H1 (cell line): ENCODE data around the gene GTPBP6. TPM values are rescaled to one million over a fixed set of nuclear protein-coding genes. Genes with fewer than 3 reads are reported as not detected.

Source experiments
- CTCF ChIA-PET: fragments of 300-600 bp; sonication (Branson Sonifier 250); formaldehyde crosslinking; loops from one replicate; lab custom pipeline; 2021; ENCODE audit not compliant: partially characterized antibody; lab: Charles Lee
- POLR2A ChIA-PET: fragments of 300-600 bp; sonication (Branson Sonifier 250); formaldehyde crosslinking; loops from one replicate; lab custom pipeline; 2021; ENCODE audit warnings: inconsistent platforms; ENCODE audit not compliant: partially characterized antibody; lab: Charles Lee
- DNase-seq, 2 experiments: peaks; one replicate each; pipeline versions ENCODE4 v3.0.0 to v3.0.0-alpha.2; 2010 to 2022; ENCODE audit warnings: low spot score in 2 of 2, low read depth in 1 of 2, mixed read lengths in 1 of 2
- FAIRE-seq: peaks from 2 replicates; lab custom pipeline; 2011; peaks lifted over from hg19 to GRCh38; lab: Jason Lieb, UNC
- H2AFZ ChIP-seq: 2 replicates; pipeline ENCODE4 v1.8.1; 2012; ENCODE audit warnings: low read length, inconsistent platforms
- H2AK5ac ChIP-seq: 2 replicates; pipeline ENCODE4 v1.6.1; 2013; ENCODE audit warnings: low read depth, low read length
- H2BK120ac ChIP-seq: replicated peaks from 2 replicates; pipeline ENCODE3; 2013; ENCODE audit warnings: low read depth, low read length, inconsistent platforms
- H2BK12ac ChIP-seq: 2 replicates; pipeline ENCODE4 v1.6.1; 2013; ENCODE audit warnings: low read depth, low read length
- H2BK15ac ChIP-seq: 2 replicates; pipeline ENCODE4 v1.6.1; 2013; ENCODE audit warnings: low read length
- H2BK20ac ChIP-seq: 2 replicates; pipeline ENCODE4 v1.6.1; 2013; ENCODE audit warnings: low read length
- H2BK5ac ChIP-seq: 2 replicates; pipeline ENCODE4 v1.6.1; 2013; ENCODE audit warnings: low read depth, low read length
- H3K14ac ChIP-seq: 2 replicates; pipeline ENCODE4 v1.6.1; 2013; ENCODE audit warnings: inconsistent platforms; ENCODE audit not compliant: insufficient read length
- H3K18ac ChIP-seq: 2 replicates; pipeline ENCODE4 v1.6.1; 2013; ENCODE audit warnings: low read length; ENCODE audit errors: extremely low read depth
- H3K23ac ChIP-seq: 2 replicates; pipeline ENCODE4 v1.6.1; 2013; ENCODE audit warnings: inconsistent platforms; ENCODE audit not compliant: insufficient read length
- H3K23me2 ChIP-seq: 2 replicates; pipeline ENCODE4 v1.6.1; 2013; ENCODE audit warnings: low read depth, low read length
- H3K27ac ChIP-seq: 2 replicates; pipeline ENCODE4 v1.6.1; 2011; ENCODE audit warnings: low read depth, low read length, inconsistent platforms
- H3K27me3 ChIP-seq, 4 experiments: replicated peaks in 1 of 4; 1 replicate in 1 of 4; 2 replicates in 3 of 4; pipeline versions ENCODE4 v1.6.1 to v1.8.1; 2011 to 2013; ENCODE audit warnings: low read length in 3 of 4, mild to moderate bottlenecking in 3 of 4, inconsistent platforms in 2 of 4, mixed read lengths in 2 of 4, moderate library complexity in 1 of 4; ENCODE audit not compliant: control insufficient read depth in 3 of 4, insufficient read depth in 3 of 4; ENCODE audit errors: extremely low read depth in 1 of 4
- H3K36me3 ChIP-seq, 4 experiments: 2 replicates each; pipeline versions ENCODE4 v1.6.1 to v1.8.1; 2011 to 2013; ENCODE audit warnings: mild to moderate bottlenecking in 4 of 4, low read length in 3 of 4, moderate library complexity in 2 of 4, control low read depth in 1 of 4, inconsistent platforms in 1 of 4; ENCODE audit not compliant: insufficient read depth in 4 of 4, control insufficient read depth in 2 of 4
- H3K4ac ChIP-seq: replicated peaks from 2 replicates; pipeline ENCODE3; 2013; ENCODE audit warnings: low read length, low read depth, mixed read lengths, inconsistent platforms; ENCODE audit not compliant: insufficient read length
- H3K4me1 ChIP-seq, 4 experiments: replicated peaks in 1 of 4; 1 replicate in 1 of 4; 2 replicates in 3 of 4; pipeline versions ENCODE4 v1.6.1 to v1.8.1; 2011 to 2013; ENCODE audit warnings: low read length in 3 of 4, inconsistent platforms in 2 of 4, mixed read lengths in 1 of 4; ENCODE audit not compliant: insufficient read depth in 4 of 4, control insufficient read depth in 3 of 4
- H3K4me2 ChIP-seq, 2 experiments: 2 replicates each; pipeline versions ENCODE4 v1.6.1 to v1.8.1; 2011 to 2013; ENCODE audit warnings: low read depth in 2 of 2, low read length in 2 of 2, control low read depth in 1 of 2, inconsistent platforms in 1 of 2, mild to moderate bottlenecking in 1 of 2; ENCODE audit not compliant: insufficient read depth in 1 of 2
- H3K4me3 ChIP-seq, 4 experiments: fragments of 200-600, 300-600 bp in 1 of 4; sonication (generic), shearing (Covaris generic), sonication (Bioruptor Twin) in 1 of 4; 2 replicates each; pipeline versions ENCODE4 v1.5.1 to v1.8.1; 2011 to 2016; ENCODE audit warnings: low read length in 4 of 4, low read depth in 3 of 4, control low read depth in 2 of 4, inconsistent platforms in 2 of 4, mild to moderate bottlenecking in 2 of 4, mixed read lengths in 1 of 4, moderate library complexity in 1 of 4; ENCODE audit not compliant: insufficient read depth in 2 of 4; ENCODE audit errors: extremely low read depth in 1 of 4
- H3K56ac ChIP-seq: replicated peaks from 2 replicates; pipeline ENCODE3; 2013; ENCODE audit warnings: low read depth, mild to moderate bottlenecking, mixed read lengths, low read length, inconsistent platforms; ENCODE audit not compliant: insufficient read length
- H3K79me1 ChIP-seq: 2 replicates; pipeline ENCODE4 v1.6.1; 2013; ENCODE audit warnings: low read depth, low read length, control low read depth
- H3K79me2 ChIP-seq, 2 experiments: 2 replicates each; pipeline versions ENCODE4 v1.6.1 to v1.8.1; 2012 to 2013; ENCODE audit warnings: low read length in 2 of 2, mild to moderate bottlenecking in 2 of 2, inconsistent platforms in 1 of 2; ENCODE audit not compliant: insufficient read depth in 2 of 2, control insufficient read depth in 1 of 2
- H3K9ac ChIP-seq, 4 experiments: replicated peaks in 1 of 4; 1 replicate in 1 of 4; 2 replicates in 3 of 4; pipeline versions ENCODE4 v1.6.1 to v1.8.1; 2011 to 2013; ENCODE audit warnings: low read depth in 3 of 4, low read length in 3 of 4, control low read depth in 2 of 4, mild to moderate bottlenecking in 2 of 4, moderate library complexity in 2 of 4, inconsistent platforms in 1 of 4; ENCODE audit errors: extremely low read depth in 1 of 4
- H3K9me3 ChIP-seq, 2 experiments: 2 replicates each; pipeline versions ENCODE4 v1.6.1 to v1.8.1; 2012 to 2013; ENCODE audit warnings: mild to moderate bottlenecking in 2 of 2, moderate library complexity in 2 of 2, control low read depth in 1 of 2, inconsistent platforms in 1 of 2, low read depth in 1 of 2, low read length in 1 of 2, mixed read lengths in 1 of 2; ENCODE audit not compliant: insufficient read depth in 2 of 2
- H4K20me1 ChIP-seq, 2 experiments: replicated peaks in 1 of 2; 2 replicates each; pipeline versions ENCODE3 to v1.8.1; 2011 to 2013; ENCODE audit warnings: inconsistent platforms in 2 of 2, low read length in 2 of 2, mild to moderate bottlenecking in 1 of 2; ENCODE audit not compliant: insufficient read depth in 2 of 2, control insufficient read depth in 1 of 2
- H4K5ac ChIP-seq: 2 replicates; pipeline ENCODE4 v1.6.1; 2013; ENCODE audit warnings: low read length, low read depth, mixed read lengths, inconsistent platforms; ENCODE audit not compliant: insufficient read length
- H4K8ac ChIP-seq: 2 replicates; pipeline ENCODE4 v1.8.0; 2013; ENCODE audit warnings: mild to moderate bottlenecking, moderate library complexity, low read length, inconsistent platforms; ENCODE audit not compliant: insufficient read depth; ENCODE audit errors: extremely low read depth
- H4K91ac ChIP-seq: replicated peaks from 2 replicates; pipeline ENCODE3; 2013; ENCODE audit warnings: low read length, mixed read lengths, inconsistent platforms; ENCODE audit not compliant: insufficient read length
- HDAC6 ChIP-seq: IDR thresholded peaks from one replicate; pipeline ENCODE4 v1.7.1; 2012; ENCODE audit warnings: low read depth, mild to moderate bottlenecking, inconsistent platforms, low read length, moderate library complexity
- NRF1 ChIP-seq: IDR thresholded peaks from 2 replicates; pipeline ENCODE4 v1.6.1; 2011; ENCODE audit warnings: mild to moderate bottlenecking, low read depth, low read length, improper control_type of control experiment
- WGBS, 2 experiments: shearing (Covaris generic) in 1 of 2; methylation state at CpG; one replicate each; pipeline versions ENCODE4 v1.1.6 to v1.1.7; 2013 to 2015; ENCODE audit warnings: low lambda C conversion rate in 2 of 2, mixed read lengths in 2 of 2, inconsistent platforms in 1 of 2, low coverage in 1 of 2, missing lambda C conversion rate in 1 of 2; ENCODE audit not compliant: insufficient replicate concordance in 2 of 2, insufficient coverage in 1 of 2, insufficient read length in 1 of 2; ENCODE audit errors: extremely low coverage in 1 of 2, missing lambda C conversion rate in 1 of 2; 5-methylcytosine and 5-hydroxymethylcytosine counted together
- polyA plus RNA-seq, 7 experiments: library from polyadenylated mRNA; depleted of rRNA in 3 of 7; stranded (reverse) in 5 of 7; unstranded in 2 of 7; fragments of >200 nt in 5 of 7; fragments of 200-250 nt in 2 of 7; gene quantifications; 1 replicate in 5 of 7; 2 replicates in 1 of 7; 4 replicates in 1 of 7; pipeline versions ENCODE4 v1.2.1 to v1.2.3, GENCODE V29; 2011 to 2013; ENCODE audit warnings: missing spikeins in 2 of 7, mixed read lengths in 2 of 7
- total RNA-seq: library from RNA; stranded (reverse); fragmentation: NEBNext Ultra II Directional; extraction: Animal tissue kit (Norgen Biotek cat#: 25700); gene quantifications from 2 replicates; pipeline ENCODE4 v1.2.1, GENCODE V29; 2021

GTPBP6 gene
- total and polyA plus RNA-seq, 2 of the 8 experiments (the other 6 are each of a cell fraction or from before 2014, with no cell fraction given) = 33.9 to 57.1 TPM

DNA sequence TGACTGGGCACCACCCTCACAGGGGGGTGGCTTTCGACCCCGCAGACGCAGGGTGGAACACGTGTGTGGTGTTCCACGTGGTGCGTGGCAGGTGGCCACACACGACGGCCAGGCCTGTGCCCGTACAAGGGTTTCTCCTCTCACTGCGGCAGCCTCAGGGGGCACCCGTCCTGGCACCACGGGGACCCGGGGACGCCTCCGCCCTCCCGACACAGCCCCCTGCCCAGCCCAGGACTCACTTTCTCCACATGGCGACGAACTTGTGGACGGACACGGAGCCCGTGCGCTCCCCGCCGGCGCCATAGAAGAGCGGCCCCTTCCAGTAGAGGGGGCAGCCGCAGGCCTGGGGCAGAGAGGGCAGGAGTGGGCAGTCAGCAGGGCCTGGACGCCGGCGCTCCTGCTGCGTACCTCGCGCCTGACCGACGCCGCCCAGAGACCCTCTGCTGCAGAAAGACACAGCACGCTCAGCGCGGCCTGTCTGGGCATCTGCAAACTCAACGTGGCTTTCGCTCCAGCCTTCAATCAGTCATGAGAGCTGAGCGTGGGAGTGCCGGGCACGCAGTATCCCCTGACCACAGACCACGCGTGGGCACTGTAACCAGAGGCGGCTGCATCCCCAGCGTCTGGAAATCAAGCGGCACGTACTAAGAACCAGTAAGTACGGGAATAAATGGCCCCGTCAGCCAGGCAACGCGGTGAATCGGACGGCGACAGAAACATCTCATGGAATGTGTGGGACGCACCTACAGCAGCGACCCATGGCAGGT, 28.9 kb upstream of the GTPBP6 start:
- TF ChIP-seq NRF1 = no peak
- no peak for TF ChIP-seq HDAC6
- DNase-seq (no peak), FAIRE-seq (no peak)
- Histone ChIP-seq H3K9me3 (no peaks in the 10 kb centered on the region), H3K14ac (no peak overlapping the region), H3K79me2 (peaks cover 0 to 32% of the 10 kb centered on the region in 2 experiments; a peak in 2 of 4 replicates), H3K23ac (no peak overlapping the region), H4K5ac (no peak overlapping the region), H2BK20ac (no peak overlapping the region), H3K4me1 (no peaks in the 10 kb centered on the region; a peak in 1 of 7 replicates), H3K36me3 (peaks cover 0 to 30% (median 6%) of the 10 kb centered on the region in 4 experiments; a peak in 5 of 8 replicates), H2BK12ac (no peak overlapping the region), H2BK120ac (no peak overlapping the region), H3K27me3 (no peaks in the 10 kb centered on the region), H2BK5ac (no peak overlapping the region), H2AK5ac (no peak overlapping the region), H4K8ac (no peak overlapping the region; the same call in none of the 2 replicates), H3K79me1 (peaks cover 13% of the 10 kb centered on the region), H3K27ac (no peak overlapping the region), H3K56ac (no peak overlapping the region), H3K4ac (no peak overlapping the region), H3K4me3 (no peak overlapping the region), H4K20me1 (peaks cover 9 to 12% of the 10 kb centered on the region in 2 experiments), H3K18ac (no peak overlapping the region), H3K23me2 (no peaks in the 10 kb centered on the region), H2BK15ac (no peak overlapping the region), H3K4me2 (no peak overlapping the region), H3K9ac (no peak overlapping the region), H2AFZ (no peak overlapping the region), H4K91ac (no peak overlapping the region)
- CTCF ChIA-PET = no interaction called here
- WGBS, 2 experiments = 96% methylated on average over 41 of the region's 59 CpGs; no CpG with 5 or more reads in 1 of the 2 experiments
- POLR2A ChIA-PET = no interaction called here
